ENCODE measurements around the gene KLHDC7B. TPM values are rescaled to one million over a fixed set of nuclear protein-coding genes. Genes with fewer than 3 reads are reported as not detected.

KLHDC7B gene
- total and polyA plus RNA-seq, 10 of the 15 experiments (the other 5 are each of a cell fraction or from before 2014, with no cell fraction given), result 0.05 to 2.2 (median 0.93) TPM; not detected in 2

- TF ChIP-seq CTCF (IDR thresholded peaks at IDR 0.05 in 2 of 3, conservative IDR thresholded peaks at IDR 0.05 in 1 of 3; ENCODE audit: control insufficient read depth in 2 of 3, extremely low read depth in 1 of 3, insufficient read depth in 1 of 3, low read depth in 3 of 3, low read length in 3 of 3), result peak in 2 of 3 experiments; percentile 11 to 14; a peak in 3 of 6 replicates
These were observed 2.6 kb downstream of the KLHDC7B start (continued) for GRCh38 chr22:50548040-50548920.

GRCh38 chr22:50548921-50549790 lies 3.5 kb downstream of the KLHDC7B start:
- no peak for ATAC-seq
- 62% methylated on average over 56 of the region's 68 CpGs for WGBS (ENCODE audit: insufficient coverage, insufficient replicate concordance, low lambda C conversion rate, missing lambda C conversion rate)
- no peaks in the 10 kb centered on the region for H3K9me3 ChIP-seq (replicated peaks; ENCODE audit: control insufficient read depth, insufficient read depth, low read length)
- TF ChIP-seq IKZF1 (conservative IDR thresholded peaks at IDR 0.05), result peak; percentile 13
- 0 out of 2 replicates have a peak, but pooled peaks have one; percentile 6 for TF ChIP-seq TCF3 (IDR thresholded peaks at IDR 0.05; ENCODE audit: borderline replicate concordance, insufficient read depth, low read depth, low read length)
- 0 out of 2 replicates have a peak, but pooled peaks have one; percentile 23 for TF ChIP-seq DPF2 (IDR thresholded peaks at IDR 0.05)
- 0 out of 2 replicates have a peak, but pooled peaks have one; percentile 9 for TF ChIP-seq TCF12 (IDR thresholded peaks at IDR 0.05; ENCODE audit: low read depth, low read length)
- TF ChIP-seq TCF7 (IDR thresholded peaks at IDR 0.05; ENCODE audit: borderline replicate concordance), result no peak
- TF ChIP-seq, protein P1, sequence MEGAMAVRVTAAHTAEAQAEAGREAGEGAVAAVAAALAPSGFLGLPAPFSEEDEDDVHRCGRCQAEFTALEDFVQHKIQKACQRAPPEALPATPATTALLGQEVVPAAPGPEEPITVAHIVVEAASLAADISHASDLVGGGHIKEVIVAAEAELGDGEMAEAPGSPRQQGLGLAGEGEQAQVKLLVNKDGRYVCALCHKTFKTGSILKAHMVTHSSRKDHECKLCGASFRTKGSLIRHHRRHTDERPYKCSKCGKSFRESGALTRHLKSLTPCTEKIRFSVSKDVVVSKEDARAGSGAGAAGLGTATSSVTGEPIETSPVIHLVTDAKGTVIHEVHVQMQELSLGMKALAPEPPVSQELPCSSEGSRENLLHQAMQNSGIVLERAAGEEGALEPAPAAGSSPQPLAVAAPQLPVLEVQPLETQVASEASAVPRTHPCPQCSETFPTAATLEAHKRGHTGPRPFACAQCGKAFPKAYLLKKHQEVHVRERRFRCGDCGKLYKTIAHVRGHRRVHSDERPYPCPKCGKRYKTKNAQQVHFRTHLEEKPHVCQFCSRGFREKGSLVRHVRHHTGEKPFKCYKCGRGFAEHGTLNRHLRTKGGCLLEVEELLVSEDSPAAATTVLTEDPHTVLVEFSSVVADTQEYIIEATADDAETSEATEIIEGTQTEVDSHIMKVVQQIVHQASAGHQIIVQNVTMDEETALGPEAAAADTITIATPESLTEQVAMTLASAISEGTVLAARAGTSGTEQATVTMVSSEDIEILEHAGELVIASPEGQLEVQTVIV (IDR thresholded peaks at IDR 0.05; ENCODE audit: borderline replicate concordance, partially characterized antibody), result no peak
- H3K4me3 ChIP-seq, result peak overlapping the region; percentile 38; the same call in 1 of the 2 replicates
- H3K27me3 ChIP-seq (replicated peaks in 1 of 2; ENCODE audit: control insufficient read depth in 2 of 2, insufficient read depth in 2 of 2, low read length in 1 of 2), result peaks cover 0 to 1% of the 10 kb centered on the region in 2 experiments; a peak in 1 of 4 replicates
- H3K4me1 ChIP-seq (ENCODE audit: control insufficient read depth, insufficient read depth, low read length), result peaks cover 17% of the 10 kb centered on the region
- ChIA-PET CTCF (interaction anchor here (1.0 to 2.2 kb wide), 4 partner anchors 14 to 73 kb away, joined by 3 to 7 read pairs (median 4); partner anchors contain the start of gene SCO2), SMC1A (ENCODE audit: uncharacterized antibody, unreplicated experiment) (interaction anchor here (1.4 to 2.4 kb wide), 4 partner anchors 11 to 71 kb away, joined by 4 to 14 read pairs (median 8); partner anchors contain the start of genes SCO2 and SYCE3), POLR2A (interaction anchor here (2.0 to 2.5 kb wide), 5 partner anchors 11 to 72 kb away, joined by 8 to 15 read pairs (median 12); partner anchors contain the start of genes SCO2 and TYMP), RAD21 (ENCODE audit: unreplicated experiment) (interaction anchor here (0.7 to 2.1 kb wide), 7 partner anchors 10 to 305 kb away, joined by 3 to 16 read pairs (median 4); partner anchors contain the start of genes SCO2 and SYCE3)
- peak overlapping the region; percentile 44; the same call in 1 of the 2 replicates for H3K9ac ChIP-seq (ENCODE audit: control insufficient read depth, insufficient read depth, low read length)
- H3K27ac ChIP-seq (ENCODE audit: control insufficient read depth, insufficient read depth), result no peak overlapping the region; the same call in 1 of the 2 replicates
- intact Hi-C loops (cut with micrococcal nuclease; ENCODE audit: unreplicated experiment) (no loop called here), in situ Hi-C loops (cut with MboI) (no loop called here)
- H3K79me2 ChIP-seq (ENCODE audit: control insufficient read depth, insufficient read depth, low read length), result no peaks in the 10 kb centered on the region
- H4K20me1 ChIP-seq (ENCODE audit: control insufficient read depth, insufficient read depth), result no peaks in the 10 kb centered on the region
- no peak for FAIRE-seq
- peak overlapping the region; percentile 68 for H2AFZ ChIP-seq (ENCODE audit: control insufficient read depth, low read depth, low read length)
- no TSS peak for BruUV-seq (replicated peaks)
- DNase-seq (ENCODE audit: low read depth, low spot score), result no peak
- H3K36me3 ChIP-seq (ENCODE audit: control insufficient read depth in 2 of 2, insufficient read depth in 2 of 2, low read length in 1 of 2), result no peaks in the 10 kb centered on the region
- H3K4me2 ChIP-seq (ENCODE audit: control insufficient read depth, insufficient read depth), result peak overlapping the region; percentile 66

Measured in GM12878 (cell line).